Measurements from ENCODE around the gene RUNX1.

DNA sequence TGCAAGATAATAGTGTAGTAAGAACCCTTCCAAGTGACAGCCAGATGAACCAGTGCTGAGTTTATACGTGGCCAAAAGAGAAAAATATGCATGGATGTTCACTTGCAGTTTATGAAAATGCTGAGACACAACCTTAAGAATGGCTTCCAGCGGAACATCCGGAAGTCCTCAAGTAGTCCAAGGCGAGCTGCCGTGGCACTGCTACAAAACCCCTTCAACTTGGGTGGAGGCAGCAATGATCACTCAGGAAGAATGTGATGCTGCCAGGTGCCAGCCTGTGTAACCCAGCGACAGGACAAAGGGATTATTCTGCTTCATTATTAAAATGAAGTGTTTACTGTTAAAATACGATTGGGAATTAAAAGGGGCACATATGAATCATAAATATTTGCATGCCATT lies 179.6 kb downstream of the RUNX1 start:
- TF ChIP-seq POLR2A (IDR thresholded peaks at IDR 0.05; ENCODE audit: low read depth, low read length), result no peak
- TF ChIP-seq, protein P1, sequence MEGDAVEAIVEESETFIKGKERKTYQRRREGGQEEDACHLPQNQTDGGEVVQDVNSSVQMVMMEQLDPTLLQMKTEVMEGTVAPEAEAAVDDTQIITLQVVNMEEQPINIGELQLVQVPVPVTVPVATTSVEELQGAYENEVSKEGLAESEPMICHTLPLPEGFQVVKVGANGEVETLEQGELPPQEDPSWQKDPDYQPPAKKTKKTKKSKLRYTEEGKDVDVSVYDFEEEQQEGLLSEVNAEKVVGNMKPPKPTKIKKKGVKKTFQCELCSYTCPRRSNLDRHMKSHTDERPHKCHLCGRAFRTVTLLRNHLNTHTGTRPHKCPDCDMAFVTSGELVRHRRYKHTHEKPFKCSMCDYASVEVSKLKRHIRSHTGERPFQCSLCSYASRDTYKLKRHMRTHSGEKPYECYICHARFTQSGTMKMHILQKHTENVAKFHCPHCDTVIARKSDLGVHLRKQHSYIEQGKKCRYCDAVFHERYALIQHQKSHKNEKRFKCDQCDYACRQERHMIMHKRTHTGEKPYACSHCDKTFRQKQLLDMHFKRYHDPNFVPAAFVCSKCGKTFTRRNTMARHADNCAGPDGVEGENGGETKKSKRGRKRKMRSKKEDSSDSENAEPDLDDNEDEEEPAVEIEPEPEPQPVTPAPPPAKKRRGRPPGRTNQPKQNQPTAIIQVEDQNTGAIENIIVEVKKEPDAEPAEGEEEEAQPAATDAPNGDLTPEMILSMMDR (IDR thresholded peaks at IDR 0.05; ENCODE audit: extremely low read depth in 1 of 2, insufficient read depth in 1 of 2, low read depth in 1 of 2, low read length in 2 of 2), result no peak
- no peak for TF ChIP-seq EZH2 (IDR thresholded peaks at IDR 0.05; ENCODE audit: borderline replicate concordance, low read depth, low read length, severe bottlenecking)
- TF ChIP-seq, protein P2, sequence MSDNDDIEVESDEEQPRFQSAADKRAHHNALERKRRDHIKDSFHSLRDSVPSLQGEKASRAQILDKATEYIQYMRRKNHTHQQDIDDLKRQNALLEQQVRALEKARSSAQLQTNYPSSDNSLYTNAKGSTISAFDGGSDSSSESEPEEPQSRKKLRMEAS (IDR thresholded peaks at IDR 0.05; ENCODE audit: insufficient read depth, insufficient read length), result no peak
- no peak for TF ChIP-seq GATA2 (IDR thresholded peaks at IDR 0.05; ENCODE audit: insufficient read depth, insufficient read length, low read depth, low read length)
- no peak for TF ChIP-seq MYC (IDR thresholded peaks at IDR 0.05; ENCODE audit: low read depth, low read length)
- TF ChIP-seq POLR2AphosphoS5 (IDR thresholded peaks at IDR 0.05; ENCODE audit: insufficient read depth, low read depth, low read length), result no peak
- TF ChIP-seq FOS (IDR thresholded peaks at IDR 0.05; ENCODE audit: borderline replicate concordance, insufficient read depth, low read length), result no peak
- TF ChIP-seq JUN (IDR thresholded peaks at IDR 0.05; ENCODE audit: borderline replicate concordance, insufficient read depth, insufficient read length, low read depth), result no peak

Data from endothelial cell of umbilical vein (primary cell).